GM18867 (cell line): Measurements from ENCODE around the gene CIT.

ENCODE experiments used
- ATAC-seq: cut with Tn5 transposase; IDR thresholded peaks from one replicate; pipeline ENCODE4 v1.9.1; 2021; ENCODE audit warnings: mild to moderate bottlenecking, moderate library complexity; ENCODE audit not compliant: unreplicated experiment

CIT gene

DNA sequence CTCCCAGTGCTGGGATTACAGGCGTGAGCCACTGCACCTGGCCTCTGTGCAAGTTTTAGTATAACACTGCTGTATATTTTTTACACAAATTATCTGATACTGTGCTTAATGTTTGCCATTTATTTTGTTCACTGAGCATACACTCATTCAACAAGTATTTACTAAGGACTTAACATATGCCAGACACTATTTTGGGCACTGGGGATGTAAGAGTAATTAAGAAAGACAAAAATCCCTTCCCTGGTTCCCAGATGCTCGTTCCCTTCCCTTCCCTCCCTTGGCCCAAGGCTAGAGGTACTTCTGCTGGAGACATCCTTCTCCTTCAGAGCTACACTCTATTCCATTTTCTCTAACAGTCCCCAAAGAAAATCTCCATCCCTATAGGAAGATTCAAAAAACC is 12.5 kb downstream of the CIT start:
- no peak for ATAC-seq

GRCh38 chr12:119859241-119859640 is 17.9 kb downstream of the CIT start:
- ATAC-seq: no peak

DNA sequence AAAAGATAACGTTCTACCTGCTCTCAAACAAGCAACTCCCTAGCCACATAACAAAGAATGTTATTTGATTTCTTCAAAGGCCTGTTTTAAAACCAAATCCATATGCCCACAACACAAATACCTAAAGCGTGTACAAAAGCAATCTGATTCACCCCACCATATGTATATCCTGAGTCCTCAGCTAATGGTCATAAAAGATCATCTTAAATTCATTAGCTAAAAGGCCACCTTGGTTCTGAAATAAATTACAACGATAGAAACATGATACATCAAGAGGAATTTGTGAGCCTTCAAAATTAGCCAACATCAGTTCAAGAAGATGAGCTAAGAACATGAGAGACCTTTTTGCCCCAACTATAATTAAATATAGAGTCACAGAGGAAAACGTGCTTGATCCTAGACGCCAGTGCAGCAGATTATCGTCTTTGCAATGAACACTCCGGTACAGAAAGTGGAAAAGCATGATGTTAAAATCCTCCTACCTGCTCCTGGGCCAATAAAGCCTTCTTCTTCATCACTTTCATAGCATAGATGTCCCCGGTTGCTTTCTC is 20.0 kb downstream of the CIT start:
- ATAC-seq: no peak

- ATAC-seq: no peak
These were observed 26.8 kb downstream of the CIT start for GRCh38 chr12:119850330-119850729.

DNA sequence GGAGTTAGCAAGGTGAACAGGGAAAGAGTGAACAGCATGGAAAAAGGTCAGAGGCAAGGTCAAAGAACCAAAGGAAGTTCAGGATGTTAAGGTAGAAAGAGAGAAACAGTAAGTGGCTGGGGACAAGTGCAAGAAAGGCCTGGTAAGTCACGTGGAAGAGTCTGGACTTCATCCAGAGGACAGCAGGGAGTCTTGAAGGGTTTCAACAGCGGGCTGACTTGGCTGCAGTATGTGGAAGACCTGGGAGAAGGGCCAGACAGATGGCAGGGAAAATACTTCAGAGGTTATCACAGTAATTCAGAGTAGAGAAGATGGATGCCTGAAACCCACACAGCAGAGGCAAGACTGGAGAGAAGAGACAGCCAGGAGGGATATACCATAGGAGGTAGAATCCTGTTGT is 34.0 kb downstream of the CIT start:
- no peak for ATAC-seq

- ATAC-seq: no peak
These were observed 34.7 kb downstream of the CIT start for GRCh38 chr12:119842380-119842779.

DNA sequence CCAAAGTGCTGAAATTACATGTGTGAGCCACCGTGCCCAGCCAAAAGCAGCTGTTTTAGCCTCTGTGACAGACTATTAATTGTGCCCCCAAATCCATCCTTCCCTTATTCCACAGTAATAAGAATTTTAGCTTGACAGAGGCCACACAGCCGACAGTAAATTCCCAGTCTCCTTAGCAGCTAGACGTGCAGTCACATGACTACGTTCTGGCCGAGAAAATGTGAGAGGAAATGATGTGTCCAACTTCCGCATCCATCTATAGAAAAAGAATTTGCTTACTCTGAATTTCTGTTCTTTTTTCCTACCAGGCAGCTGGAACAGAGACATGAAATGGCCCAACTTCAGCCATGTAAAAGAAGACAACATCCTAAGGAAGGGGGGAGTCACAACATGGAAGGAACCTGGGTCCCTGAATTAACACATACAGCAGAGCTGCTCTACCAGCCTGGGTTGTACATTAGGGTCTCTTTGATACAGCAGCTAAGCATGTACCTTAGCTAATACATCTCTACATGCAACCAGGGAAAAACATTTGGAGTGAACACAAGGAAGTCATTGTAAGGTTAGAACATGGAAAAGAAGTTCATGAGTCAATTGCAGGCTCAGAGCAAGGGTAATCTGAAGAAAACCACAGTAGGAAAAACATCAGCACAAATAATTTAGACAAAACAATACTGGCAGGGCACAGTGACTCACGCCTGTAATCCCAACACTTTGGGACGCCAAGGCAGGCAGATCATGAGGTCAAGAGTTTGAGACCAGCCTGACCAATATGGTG is 35.5 kb downstream of the CIT start:
- no peak for ATAC-seq

DNA sequence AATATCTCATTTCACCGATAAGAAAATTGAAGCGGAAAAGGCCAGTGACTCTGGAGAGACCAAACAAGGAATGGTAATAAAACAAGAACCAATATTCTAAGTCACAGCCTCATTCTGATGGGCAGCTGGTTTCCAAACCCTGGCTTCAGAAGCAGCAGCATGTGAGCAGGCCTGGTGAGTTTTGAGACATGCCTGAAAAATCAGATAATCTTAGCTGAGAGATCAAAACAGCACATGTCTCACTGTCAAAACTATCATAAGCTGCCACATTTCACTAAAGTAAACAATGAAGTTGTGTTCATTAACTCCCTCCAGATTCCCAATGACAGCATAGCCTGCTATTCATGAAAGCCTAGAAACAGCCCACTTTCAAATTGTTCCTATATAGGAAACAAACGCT is 36.5 kb downstream of the CIT start:
- ATAC-seq: no peak

DNA sequence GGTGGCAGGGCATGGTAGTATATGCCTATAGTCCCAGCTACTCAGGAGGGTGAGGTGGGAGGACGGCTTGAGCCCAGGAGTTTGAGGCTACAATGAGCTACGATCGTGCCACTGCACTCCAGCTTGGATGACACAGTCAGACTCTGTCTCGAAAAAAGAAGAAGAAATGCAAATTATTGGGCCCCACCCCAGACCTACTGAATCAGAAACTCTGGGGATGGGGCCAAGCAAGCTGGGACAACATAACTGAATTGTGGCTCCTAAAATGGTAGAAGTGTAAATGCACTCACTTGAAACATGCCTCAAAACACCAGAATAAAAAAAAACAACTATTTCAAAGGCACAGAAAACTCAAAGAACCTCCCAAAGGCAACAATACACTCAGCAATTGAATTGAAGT is 37.0 kb downstream of the CIT start:
- no peak for ATAC-seq

DNA sequence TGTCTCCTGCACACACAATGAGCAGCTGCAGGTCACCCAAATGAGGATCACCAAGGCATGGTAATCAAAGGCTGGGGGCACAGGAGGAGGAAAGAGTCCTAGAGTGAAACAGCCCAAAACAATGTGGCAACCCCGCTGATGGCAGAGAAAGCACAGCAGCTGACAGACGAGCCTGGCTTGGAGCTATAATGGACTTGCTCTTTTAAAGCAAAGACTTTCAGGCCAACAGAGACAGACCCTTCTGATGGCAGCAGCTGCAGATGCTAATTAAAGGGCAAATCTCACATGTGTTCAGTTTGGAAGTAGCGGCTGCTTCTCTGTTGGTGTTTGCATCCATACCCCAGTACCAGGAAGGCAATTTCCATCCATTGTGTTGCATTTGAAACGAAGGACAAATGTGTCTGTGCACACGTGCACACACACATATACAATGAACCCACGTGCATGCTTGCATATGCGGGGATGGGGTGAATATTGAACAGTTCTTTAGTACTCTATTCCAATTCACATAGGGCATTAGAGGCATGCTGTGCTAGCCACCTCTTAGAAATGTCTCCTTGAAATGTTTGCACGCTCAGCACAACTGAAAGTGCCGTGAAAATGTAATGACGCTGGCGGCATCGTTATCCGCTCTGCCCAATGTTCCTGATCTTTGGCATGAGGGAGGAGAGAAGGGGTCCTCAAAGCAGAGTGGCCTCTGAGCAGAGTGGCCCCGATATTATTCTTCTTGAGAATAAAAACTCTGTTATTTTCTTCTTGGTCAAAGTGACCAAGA is 38.1 kb downstream of the CIT start:
- ATAC-seq: no peak

GRCh38 chr12:119836781-119837180 is 40.3 kb downstream of the CIT start:
- ATAC-seq: no peak

DNA sequence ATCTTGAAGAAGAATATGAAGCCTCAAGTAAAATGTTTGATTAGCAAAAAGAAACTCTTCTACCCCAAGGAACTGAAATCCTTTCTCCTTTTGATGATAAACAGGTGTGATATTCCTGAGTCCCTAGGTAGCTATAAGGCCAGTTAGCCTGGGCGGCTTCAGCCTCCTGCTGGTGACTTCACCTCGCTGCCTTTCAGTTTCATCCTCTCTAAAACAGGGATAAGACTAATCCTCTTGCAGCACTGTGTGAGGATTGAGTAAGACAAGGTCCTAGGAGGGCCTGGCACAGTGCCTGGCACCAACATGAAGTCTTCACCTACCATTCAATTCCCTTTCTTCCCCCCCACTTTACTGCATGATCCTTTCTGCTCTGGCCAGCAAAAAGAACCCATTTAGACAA is 42.1 kb downstream of the CIT start:
- no peak for ATAC-seq

- ATAC-seq: no peak
These were observed 47.7 kb downstream of the CIT start for GRCh38 chr12:119829439-119829838.

- no peak for ATAC-seq
These were observed 48.8 kb downstream of the CIT start for GRCh38 chr12:119828300-119828699.

DNA sequence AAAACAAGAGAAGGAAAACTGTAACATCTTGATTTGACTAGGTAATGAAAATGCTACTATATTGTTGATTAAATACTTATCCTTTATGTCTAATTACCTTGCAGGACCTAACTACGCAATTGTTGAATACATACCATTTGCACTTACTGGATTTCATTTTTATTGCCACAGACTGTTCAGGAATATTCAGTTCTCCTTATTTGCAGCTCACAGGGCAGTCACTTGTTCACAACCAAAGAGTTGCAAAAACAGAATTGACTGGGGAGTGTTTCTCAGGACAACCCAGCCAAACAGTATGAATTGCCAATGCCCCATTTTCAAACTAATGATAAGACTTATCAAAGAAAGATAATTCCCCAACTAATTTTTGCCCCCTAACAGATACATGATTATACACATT is 49.4 kb downstream of the CIT start:
- no peak for ATAC-seq

GRCh38 chr12:119826661-119827445 is 50.3 kb downstream of the CIT start:
- no peak for ATAC-seq

DNA sequence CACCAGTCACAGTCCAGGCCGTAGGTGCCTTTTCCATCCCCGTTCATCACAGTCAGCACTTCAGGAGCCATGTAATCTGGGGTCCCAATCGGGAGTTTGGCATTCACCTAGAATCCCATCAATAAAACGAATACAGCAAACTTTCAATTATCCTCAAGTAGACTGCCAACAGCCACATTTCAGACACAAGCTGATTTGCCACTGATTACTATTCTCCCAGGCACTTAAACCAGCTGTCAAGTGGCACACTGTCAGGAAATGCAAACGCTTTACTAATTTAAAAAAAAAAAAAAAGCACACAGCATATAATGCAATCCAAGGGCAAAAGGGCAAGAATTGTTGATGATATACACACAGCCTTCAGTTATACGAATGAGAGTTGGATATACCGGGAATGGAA is 51.9 kb downstream of the CIT start:
- ATAC-seq: no peak

DNA sequence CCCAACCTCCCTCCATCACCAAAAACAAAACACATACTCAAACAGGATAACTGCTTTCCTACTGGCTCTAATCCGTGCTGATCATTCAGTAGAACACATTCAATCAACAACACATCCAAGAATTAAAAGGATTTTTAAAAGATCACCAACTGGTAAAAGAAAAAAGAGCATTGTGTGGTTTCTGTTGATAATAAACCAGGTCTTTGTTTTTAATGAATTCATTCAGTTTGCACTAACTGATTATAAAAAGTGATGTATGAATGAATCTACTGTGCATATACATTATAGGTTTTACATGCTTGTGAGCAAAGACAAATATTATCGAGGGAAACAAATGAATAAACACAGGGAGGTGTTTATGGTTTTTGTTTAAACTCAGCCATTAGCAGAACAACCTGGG is 55.1 kb downstream of the CIT start:
- no peak for ATAC-seq

DNA sequence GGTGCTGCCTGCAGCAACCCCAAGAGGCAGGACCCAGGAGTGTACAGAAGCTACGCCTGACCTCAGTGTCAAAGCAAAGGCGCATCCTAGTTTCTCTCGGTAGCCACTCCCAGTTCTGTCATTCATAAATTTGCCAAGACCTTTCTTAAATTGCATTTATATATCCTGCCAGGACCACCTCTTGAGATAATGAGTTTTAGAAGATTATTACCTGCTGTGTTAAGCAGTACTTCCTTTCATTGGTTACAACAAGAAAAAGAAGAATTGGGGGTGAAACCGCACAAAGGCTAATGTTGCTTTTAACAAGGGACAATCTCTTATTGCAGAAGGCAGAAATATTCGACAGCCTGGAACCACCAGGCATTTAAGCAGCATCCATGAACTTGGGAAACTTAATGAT is 57.8 kb downstream of the CIT start:
- ATAC-seq: no peak

DNA sequence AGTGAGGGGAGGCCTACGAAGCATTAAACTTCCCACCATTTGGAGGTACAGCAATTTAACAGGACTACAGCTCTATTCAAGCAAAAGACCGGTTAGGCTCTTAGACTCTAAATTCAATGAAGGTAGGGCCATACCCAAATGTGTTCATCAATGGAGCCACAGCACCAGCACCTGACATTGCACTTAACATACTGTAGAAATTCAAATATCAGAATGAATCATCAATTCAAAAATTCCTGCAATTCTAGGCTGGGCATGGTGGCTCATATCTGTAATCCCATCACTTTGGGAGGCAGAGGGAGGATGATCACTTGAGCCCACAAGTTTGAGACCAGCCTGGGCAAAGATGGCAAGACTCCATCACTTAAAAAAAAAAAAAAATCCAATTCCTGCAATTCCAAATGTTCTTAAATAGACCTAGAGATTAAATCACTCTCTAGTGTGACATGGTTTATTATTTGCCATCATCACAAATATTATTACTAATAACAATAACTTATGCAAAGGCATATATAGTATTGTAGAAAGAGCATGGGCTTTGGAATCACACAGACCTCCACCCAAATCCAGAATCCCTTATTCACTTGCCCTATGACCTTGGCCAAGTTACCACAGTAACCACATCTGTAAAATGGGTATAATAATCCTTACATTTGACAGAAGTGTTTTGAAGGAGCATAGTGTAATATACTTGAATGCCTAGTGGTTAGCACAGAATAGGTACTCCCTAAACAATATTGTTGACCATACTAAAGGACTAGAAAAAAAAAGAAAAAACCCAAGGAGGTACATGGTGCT is 59.4 kb downstream of the CIT start:
- no peak for ATAC-seq

GRCh38 chr12:119809023-119809422 is 68.1 kb downstream of the CIT start:
- peak; percentile 70 for ATAC-seq
